Stimulated activated CD4-positive, alpha-beta T cell treated with anti-CD3 and anti-CD28 coated beads, Interleukin-1b, Interleukin-23, amount 100 ng/mL, for 4 hours (primary cell): ENCODE measurements around the gene PDE4B.
"Not testable (repeated sequence)": the region's sequence is repeated elsewhere in the genome, so short reads cannot be mapped to it uniquely, and the experiment has no call there.

Experiments
- DNase-seq, 2 donors: peaks; one replicate each; pipeline ENCODE4 v3.0.0-alpha.2; 2020; ENCODE audit warnings: low read depth in 2 of 2

The PDE4B gene

GRCh38 chr1:65814752-65815151, 22.1 kb downstream of the PDE4B start:
- no peak for DNase-seq

GRCh38 chr1:65817891-65818290, 25.2 kb downstream of the PDE4B start:
- DNase-seq, result no peak

- no peak for DNase-seq
Observed at GRCh38 chr1:65818966-65819365, 26.3 kb downstream of the PDE4B start.

GRCh38 chr1:65820983-65821382, 28.3 kb downstream of the PDE4B start:
- no peak for DNase-seq

GRCh38 chr1:65821386-65821785, 28.7 kb downstream of the PDE4B start:
- no peak for DNase-seq

GRCh38 chr1:65824103-65824502, 31.4 kb downstream of the PDE4B start:
- no peak for DNase-seq

- no peak for DNase-seq
Observed at GRCh38 chr1:65825741-65826140, 33.0 kb downstream of the PDE4B start.

GRCh38 chr1:65826782-65827181, 34.1 kb downstream of the PDE4B start:
- no peak for DNase-seq

GRCh38 chr1:65827346-65827745, 34.7 kb downstream of the PDE4B start:
- DNase-seq, result no peak

- no peak for DNase-seq
Observed at GRCh38 chr1:65830306-65830705, 37.6 kb downstream of the PDE4B start.

GRCh38 chr1:65832296-65832695, 39.6 kb downstream of the PDE4B start:
- no peak for DNase-seq

GRCh38 chr1:65836686-65837085, 44.0 kb downstream of the PDE4B start:
- DNase-seq, result no peak

- DNase-seq, result no peak
Observed at GRCh38 chr1:65840683-65841082, 48.0 kb downstream of the PDE4B start.

- DNase-seq, result no peak
Observed at GRCh38 chr1:65844296-65844695, 51.6 kb downstream of the PDE4B start.

GRCh38 chr1:65844821-65845534, 52.3 kb downstream of the PDE4B start:
- no peak for DNase-seq

GRCh38 chr1:65845535-65846060, 52.9 kb downstream of the PDE4B start:
- DNase-seq, result no peak

- no peak for DNase-seq
Observed at GRCh38 chr1:65846866-65847265, 54.2 kb downstream of the PDE4B start.

- no peak for DNase-seq
Observed at GRCh38 chr1:65850281-65850680, 57.6 kb downstream of the PDE4B start.

- DNase-seq, result not testable (repeated sequence)
Observed at GRCh38 chr1:65856591-65856990, 63.9 kb downstream of the PDE4B start.

- no peak for DNase-seq
Observed at GRCh38 chr1:65866439-65866838, 73.7 kb downstream of the PDE4B start.

GRCh38 chr1:65872301-65872700, 79.6 kb downstream of the PDE4B start:
- DNase-seq, result no peak

- not testable (repeated sequence) for DNase-seq
Observed at GRCh38 chr1:65878342-65878741, 85.6 kb downstream of the PDE4B start.

- DNase-seq, result no peak
Observed at GRCh38 chr1:65880611-65881010, 87.9 kb downstream of the PDE4B start.

GRCh38 chr1:65881067-65881594, 88.4 kb downstream of the PDE4B start:
- no peak for DNase-seq
